Measurements from ENCODE around the gene SP8. TPM values are rescaled to one million over a fixed set of nuclear protein-coding genes. Genes with fewer than 3 reads are reported as not detected.

The SP8 gene
- total and polyA plus RNA-seq, 4 donors, result not detected

GRCh38 chr7:20835111-20835750, 48.5 kb upstream of the SP8 start:
- no peak for DNase-seq (ENCODE audit: low spot score)
- WGBS, result 84% methylated on average over 15 of the region's 15 CpGs

GRCh38 chr7:20834656-20835055, 48.0 kb upstream of the SP8 start:
- H3K36me3 ChIP-seq (ENCODE audit: control insufficient read depth in 4 of 4, insufficient read depth in 3 of 4, low read depth in 1 of 4, low read length in 3 of 4), result no peaks in the 10 kb centered on the region
- H3K4me1 ChIP-seq (ENCODE audit: control insufficient read depth in 4 of 4, insufficient read depth in 4 of 4, low read length in 3 of 4), result no peaks in the 10 kb centered on the region
- no peak overlapping the region for H3K4me3 ChIP-seq (ENCODE audit: low read depth in 1 of 3, low read length in 3 of 3)
- peaks cover 0 to 3% (median 0%) of the 10 kb centered on the region in 4 donors for H3K27me3 ChIP-seq (ENCODE audit: control insufficient read depth in 4 of 4, insufficient read depth in 4 of 4, low read length in 3 of 4)
- no peak for DNase-seq (ENCODE audit: low spot score)
- TF ChIP-seq ATF3 (IDR thresholded peaks at IDR 0.05), result no peak
- peak; percentile 23 to 36 for TF ChIP-seq RAD21 (IDR thresholded peaks at IDR 0.05)
- H3K27ac ChIP-seq (ENCODE audit: low read depth in 1 of 2, low read length in 2 of 2), result no peak overlapping the region
- no peaks in the 10 kb centered on the region for H3K9me3 ChIP-seq (ENCODE audit: control insufficient read depth in 4 of 4, low read length in 3 of 4)
- no peak overlapping the region for H3K9ac ChIP-seq (ENCODE audit: low read depth in 1 of 2, low read length in 2 of 2)

More at GRCh38 chr7:20835111-20835750, 48.5 kb upstream of the SP8 start:
- H3K36me3 ChIP-seq (ENCODE audit: control insufficient read depth in 4 of 4, insufficient read depth in 3 of 4, low read depth in 1 of 4, low read length in 3 of 4), result no peaks in the 10 kb centered on the region
- no peaks in the 10 kb centered on the region for H3K9me3 ChIP-seq (ENCODE audit: control insufficient read depth in 4 of 4, low read length in 3 of 4)
- H3K27ac ChIP-seq (ENCODE audit: low read depth in 1 of 2, low read length in 2 of 2), result no peak overlapping the region
- H3K27me3 ChIP-seq (ENCODE audit: control insufficient read depth in 4 of 4, insufficient read depth in 4 of 4, low read length in 3 of 4), result peaks cover 0 to 3% (median 0%) of the 10 kb centered on the region in 4 donors
- TF ChIP-seq NR2F2 (IDR thresholded peaks at IDR 0.05) (no peak), RXRA (IDR thresholded peaks at IDR 0.05) (no peak), SP1 (IDR thresholded peaks at IDR 0.05) (no peak), CTCF (IDR thresholded peaks at IDR 0.05; ENCODE audit: low read depth, low read length, missing input control) (no peak), RAD21 (IDR thresholded peaks at IDR 0.05) (no peak), HNF4A (conservative IDR thresholded peaks at IDR 0.05) (no peak), FOXA1 (IDR thresholded peaks at IDR 0.05) (no peak), JUND (IDR thresholded peaks at IDR 0.05) (no peak), ZBTB33 (IDR thresholded peaks at IDR 0.05) (no peak), HNF4G (IDR thresholded peaks at IDR 0.05) (no peak), MAX (IDR thresholded peaks at IDR 0.05) (no peak), TAF1 (conservative IDR thresholded peaks at IDR 0.05) (no peak), EGR1 (IDR thresholded peaks at IDR 0.05; ENCODE audit: low read depth in 2 of 2) (no peak), FOXA2 (IDR thresholded peaks at IDR 0.05) (no peak), GABPA (IDR thresholded peaks at IDR 0.05 in 1 of 2, conservative IDR thresholded peaks at IDR 0.05 in 1 of 2) (no peak)
- H3K9ac ChIP-seq (ENCODE audit: low read depth in 1 of 2, low read length in 2 of 2), result no peak overlapping the region
- no peaks in the 10 kb centered on the region for H3K4me1 ChIP-seq (ENCODE audit: control insufficient read depth in 4 of 4, insufficient read depth in 4 of 4, low read length in 3 of 4)
- H3K4me3 ChIP-seq (ENCODE audit: low read depth in 1 of 3, low read length in 3 of 3), result no peak overlapping the region
